Adrenal gland (tissue), 5 donors: Measurements from ENCODE around the gene URM1.

Experiments used
- CTCF ChIP-seq, 6 experiments: fragments of 450-650 bp in 4 of 6; fragments of 200-600 bp in 2 of 6; sonication (generic) in 1 of 6; IDR thresholded peaks; 1 replicate in 5 of 6; 2 replicates in 1 of 6; pipeline versions ENCODE4 v1.5.1 to v1.8.0; 2016 to 2021; ENCODE audit warnings: antibody characterized with exemption in 6 of 6, mild to moderate bottlenecking in 2 of 6, moderate library complexity in 1 of 6
- POLR2A ChIP-seq, 2 donors: fragments of 450-650 bp; IDR thresholded peaks; one replicate each; pipeline ENCODE4 v1.6.1; 2017; ENCODE audit warnings: antibody characterized with exemption in 2 of 2, mild to moderate bottlenecking in 2 of 2, moderate library complexity in 1 of 2
- donor health status: DM: no; HTN: no; CAD: no.

- no peak for TF ChIP-seq CTCF (IDR thresholded peaks at IDR 0.05)
- no peak for TF ChIP-seq POLR2A (IDR thresholded peaks at IDR 0.05)
Measured at GRCh38 chr9:128333451-128333869, 37.7 kb upstream of the URM1 start.
